AG09309 (cell line): ENCODE data around the gene MYO10.

Experiments
- DNase-seq: peaks from one replicate; pipeline ENCODE4 v3.0.0-alpha.2; 2010; ENCODE audit warnings: low read depth
- H3K4me3 ChIP-seq: 2 replicates; pipeline ENCODE4 v1.5.1; 2011; ENCODE audit warnings: mild to moderate bottlenecking, low read depth, low read length, moderate library complexity; ENCODE audit not compliant: control insufficient read depth
- TF ChIP-seq, protein P1 (sequence below): IDR thresholded peaks from 2 replicates; pipeline ENCODE4 v1.5.1; 2011; ENCODE audit warnings: mild to moderate bottlenecking, low read depth, low read length, inconsistent platforms; ENCODE audit not compliant: insufficient read depth, control insufficient read depth; ENCODE audit errors: missing control alignments

Gene MYO10

GRCh38 chr5:16961131-16961530 lies 25.0 kb upstream of the MYO10 start:
- no peak overlapping the region for H3K4me3 ChIP-seq
- no peak for DNase-seq
- TF ChIP-seq, protein P1, sequence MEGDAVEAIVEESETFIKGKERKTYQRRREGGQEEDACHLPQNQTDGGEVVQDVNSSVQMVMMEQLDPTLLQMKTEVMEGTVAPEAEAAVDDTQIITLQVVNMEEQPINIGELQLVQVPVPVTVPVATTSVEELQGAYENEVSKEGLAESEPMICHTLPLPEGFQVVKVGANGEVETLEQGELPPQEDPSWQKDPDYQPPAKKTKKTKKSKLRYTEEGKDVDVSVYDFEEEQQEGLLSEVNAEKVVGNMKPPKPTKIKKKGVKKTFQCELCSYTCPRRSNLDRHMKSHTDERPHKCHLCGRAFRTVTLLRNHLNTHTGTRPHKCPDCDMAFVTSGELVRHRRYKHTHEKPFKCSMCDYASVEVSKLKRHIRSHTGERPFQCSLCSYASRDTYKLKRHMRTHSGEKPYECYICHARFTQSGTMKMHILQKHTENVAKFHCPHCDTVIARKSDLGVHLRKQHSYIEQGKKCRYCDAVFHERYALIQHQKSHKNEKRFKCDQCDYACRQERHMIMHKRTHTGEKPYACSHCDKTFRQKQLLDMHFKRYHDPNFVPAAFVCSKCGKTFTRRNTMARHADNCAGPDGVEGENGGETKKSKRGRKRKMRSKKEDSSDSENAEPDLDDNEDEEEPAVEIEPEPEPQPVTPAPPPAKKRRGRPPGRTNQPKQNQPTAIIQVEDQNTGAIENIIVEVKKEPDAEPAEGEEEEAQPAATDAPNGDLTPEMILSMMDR: no peak

- DNase-seq: peak; percentile 85
- no peak overlapping the region for H3K4me3 ChIP-seq
- TF ChIP-seq, protein P1: no peak
Observed at GRCh38 chr5:16957304-16958196, 21.5 kb upstream of the MYO10 start.

DNA sequence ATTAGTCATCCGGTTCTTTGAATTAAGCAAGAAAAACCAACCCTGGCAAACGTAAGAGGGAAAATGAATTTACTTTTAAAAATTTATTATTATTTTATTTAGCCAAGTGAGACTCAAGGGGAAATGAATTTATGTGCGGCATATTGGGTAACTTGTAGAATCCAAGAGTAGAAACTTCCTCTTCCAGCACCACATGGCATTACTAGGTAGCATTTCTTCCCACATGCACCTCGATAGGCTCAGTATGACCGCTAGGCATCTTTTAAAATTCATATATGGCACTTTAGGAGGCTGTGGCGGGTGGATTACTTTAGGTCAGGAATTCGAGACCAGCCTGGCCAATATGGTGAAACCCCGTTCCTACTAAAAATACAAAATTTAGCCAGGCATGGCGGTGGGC lies 17.6 kb upstream of the MYO10 start:
- TF ChIP-seq, protein P1: no peak
- no peak for DNase-seq
- H3K4me3 ChIP-seq: no peak overlapping the region

GRCh38 chr5:16952968-16953671 lies 17.0 kb upstream of the MYO10 start:
- H3K4me3 ChIP-seq: no peak overlapping the region
- TF ChIP-seq, protein P1: no peak
- DNase-seq: no peak

DNA sequence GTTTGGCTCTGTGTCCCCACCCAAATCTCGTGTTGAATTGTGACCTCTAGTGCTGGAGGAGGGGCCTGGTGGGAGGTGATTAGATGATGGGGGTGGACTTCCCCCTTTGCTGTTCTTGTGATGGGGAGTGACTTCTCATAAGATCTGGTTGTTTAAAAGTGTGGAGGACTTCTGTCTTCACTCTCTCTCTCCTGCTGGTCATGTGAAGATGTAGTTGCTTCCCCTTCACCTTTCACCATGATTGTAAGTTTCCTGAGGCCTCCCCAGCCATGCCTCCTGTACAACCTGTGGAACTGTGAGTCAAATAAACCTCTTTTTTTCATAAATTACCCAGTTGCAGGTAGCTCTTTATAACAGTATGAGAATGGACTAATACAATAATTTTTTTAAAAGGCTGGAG lies 10.6 kb upstream of the MYO10 start:
- no peak for DNase-seq
- H3K4me3 ChIP-seq: no peak overlapping the region
- TF ChIP-seq, protein P1: no peak

- H3K4me3 ChIP-seq: no peak overlapping the region
- TF ChIP-seq, protein P1: no peak
- no peak for DNase-seq
Observed at GRCh38 chr5:16944816-16945562, 8.9 kb upstream of the MYO10 start.
